H9 (cell line): ENCODE measurements around the gene CALN1. TPM values are rescaled to one million over a fixed set of nuclear protein-coding genes. Genes with fewer than 3 reads are reported as not detected.

Source experiments
- DNase-seq: peaks from one replicate; pipeline ENCODE4 v3.0.0-alpha.2; 2017
- H2AFZ ChIP-seq: one replicate; pipeline ENCODE4 v1.6.1; 2013; ENCODE audit warnings: mild to moderate bottlenecking, low read length, control low read depth, moderate library complexity
- H2AK5ac ChIP-seq: 2 replicates; pipeline ENCODE4 v1.6.1; 2013; ENCODE audit warnings: low read length, control low read depth, mixed read lengths; ENCODE audit not compliant: insufficient read length
- H2BK120ac ChIP-seq: one replicate; pipeline ENCODE4 v1.6.1; 2013; ENCODE audit warnings: low read depth, mild to moderate bottlenecking, low read length, control low read depth, inconsistent platforms; ENCODE audit not compliant: poor library complexity, severe bottlenecking
- H2BK12ac ChIP-seq: 2 replicates; pipeline ENCODE4 v1.6.1; 2013; ENCODE audit warnings: low read length, control low read depth, mixed read lengths, low read depth; ENCODE audit not compliant: insufficient read length
- H2BK15ac ChIP-seq: 2 replicates; pipeline ENCODE4 v1.6.1; 2013; ENCODE audit warnings: low read depth, low read length, control low read depth
- H2BK20ac ChIP-seq: one replicate; pipeline ENCODE4 v1.6.1; 2013; ENCODE audit warnings: low read depth, mild to moderate bottlenecking, low read length, control low read depth, inconsistent platforms; ENCODE audit not compliant: poor library complexity, severe bottlenecking
- H2BK5ac ChIP-seq: 2 replicates; pipeline ENCODE4 v1.6.1; 2013; ENCODE audit warnings: low read length, control low read depth, mixed read lengths; ENCODE audit not compliant: insufficient read length
- H3K14ac ChIP-seq: 2 replicates; pipeline ENCODE4 v1.6.1; 2013; ENCODE audit warnings: low read length, control low read depth; ENCODE audit not compliant: insufficient read depth
- H3K18ac ChIP-seq: 2 replicates; pipeline ENCODE4 v1.6.1; 2013; ENCODE audit warnings: low read depth, mild to moderate bottlenecking, mixed read lengths, low read length, control low read depth; ENCODE audit not compliant: insufficient read length
- H3K23ac ChIP-seq: 2 replicates; pipeline ENCODE4 v1.6.1; 2013; ENCODE audit warnings: low read length, control low read depth, mixed read lengths, low read depth; ENCODE audit not compliant: insufficient read length
- H3K23me2 ChIP-seq: 2 replicates; pipeline ENCODE4 v1.6.1; 2013; ENCODE audit warnings: low read depth, mild to moderate bottlenecking, mixed read lengths, low read length, control low read depth; ENCODE audit not compliant: insufficient read length, poor library complexity, severe bottlenecking
- H3K27ac ChIP-seq: 2 replicates; pipeline ENCODE4 v1.5.1; 2013; ENCODE audit warnings: low read length, control low read depth, mixed read lengths, low read depth; ENCODE audit not compliant: insufficient read length
- H3K27me3 ChIP-seq: 2 replicates; pipeline ENCODE4 v1.6.1; 2013; ENCODE audit warnings: low read length, control low read depth, inconsistent platforms; ENCODE audit not compliant: insufficient read depth
- H3K4ac ChIP-seq: 2 replicates; pipeline ENCODE4 v1.6.1; 2013; ENCODE audit warnings: low read depth, mild to moderate bottlenecking, control low read depth, inconsistent platforms, low read length, moderate library complexity
- H3K4me1 ChIP-seq: 2 replicates; pipeline ENCODE4 v1.6.1; 2013; ENCODE audit warnings: low read length, control low read depth, inconsistent platforms; ENCODE audit not compliant: insufficient read depth
- H3K4me2 ChIP-seq: 2 replicates; pipeline ENCODE4 v1.6.1; 2013; ENCODE audit warnings: low read length, control low read depth, mixed read lengths; ENCODE audit not compliant: insufficient read length, insufficient read depth
- H3K56ac ChIP-seq: 2 replicates; pipeline ENCODE4 v1.6.1; 2013; ENCODE audit warnings: low read depth, mild to moderate bottlenecking, mixed read lengths, low read length, control low read depth; ENCODE audit not compliant: insufficient read length
- H3K79me1 ChIP-seq: 2 replicates; pipeline ENCODE4 v1.6.1; 2013; ENCODE audit warnings: low read depth, mild to moderate bottlenecking, moderate library complexity, low read length, control low read depth, inconsistent platforms; ENCODE audit not compliant: insufficient read depth, poor library complexity, severe bottlenecking
- H3K79me2 ChIP-seq: 2 replicates; pipeline ENCODE4 v1.6.1; 2013; ENCODE audit warnings: low read length, control low read depth, inconsistent platforms; ENCODE audit not compliant: insufficient read depth
- H3K9ac ChIP-seq: 2 replicates; pipeline ENCODE4 v1.6.1; 2013; ENCODE audit warnings: low read length, control low read depth, mixed read lengths; ENCODE audit not compliant: insufficient read length; ENCODE audit errors: extremely low read depth
- H3K9me3 ChIP-seq: one replicate; pipeline ENCODE4 v1.6.1; 2013; ENCODE audit warnings: low read depth, low read length, inconsistent platforms; ENCODE audit not compliant: control insufficient read depth
- H3T11ph ChIP-seq: one replicate; pipeline ENCODE4 v1.6.1; 2013; ENCODE audit warnings: mild to moderate bottlenecking, low read length, control low read depth, inconsistent platforms
- H4K20me1 ChIP-seq: one replicate; pipeline ENCODE4 v1.6.1; 2013; ENCODE audit not compliant: control insufficient read depth, insufficient read length, insufficient read depth
- H4K5ac ChIP-seq: 2 replicates; pipeline ENCODE4 v1.6.1; 2013; ENCODE audit warnings: low read depth, mild to moderate bottlenecking, mixed read lengths, low read length, control low read depth; ENCODE audit not compliant: insufficient read length
- H4K8ac ChIP-seq: replicated peaks from 2 replicates; pipeline ENCODE4 v1.6.1; 2013; ENCODE audit warnings: low read length, control low read depth, mixed read lengths, low read depth; ENCODE audit not compliant: insufficient read length
- H4K91ac ChIP-seq: 2 replicates; pipeline ENCODE4 v1.6.1; 2013; ENCODE audit warnings: low read depth, mild to moderate bottlenecking, moderate library complexity, mixed read lengths, low read length, control low read depth; ENCODE audit not compliant: insufficient read length
- H3K27ac Mint-ChIP-seq, 3 experiments: 2 replicates in 2 of 3; 3 replicates in 1 of 3; pipeline ENCODE4 v1.8.0; 2020 to 2021; ENCODE audit warnings: mixed read lengths in 3 of 3, mild to moderate bottlenecking in 1 of 3, moderate library complexity in 1 of 3
- H3K27me3 Mint-ChIP-seq: 2 replicates; pipeline ENCODE4 v1.8.0; 2021; ENCODE audit warnings: low read depth, mild to moderate bottlenecking, moderate library complexity, mixed read lengths
- H3K36me3 Mint-ChIP-seq, 3 experiments: 2 replicates in 2 of 3; 3 replicates in 1 of 3; pipeline ENCODE4 v1.8.0; 2020 to 2021; ENCODE audit warnings: low read depth in 3 of 3, mixed read lengths in 3 of 3; ENCODE audit not compliant: insufficient read depth in 1 of 3
- H3K4me1 Mint-ChIP-seq, 2 experiments: 2 replicates each; pipeline ENCODE4 v1.8.0; 2020; ENCODE audit warnings: mixed read lengths in 2 of 2
- H3K4me3 Mint-ChIP-seq, 2 experiments: 2 replicates in 1 of 2; 3 replicates in 1 of 2; pipeline ENCODE4 v1.8.0; 2020 to 2021; ENCODE audit warnings: mild to moderate bottlenecking in 2 of 2, mixed read lengths in 2 of 2, moderate library complexity in 1 of 2
- H3K9me3 Mint-ChIP-seq, 2 experiments: 2 replicates in 1 of 2; 3 replicates in 1 of 2; pipeline ENCODE4 v1.8.0; 2020; ENCODE audit warnings: mild to moderate bottlenecking in 2 of 2, mixed read lengths in 2 of 2, moderate library complexity in 1 of 2
- CTCF ChIP-seq: fragments of 200-600 bp; sonication (generic); conservative IDR thresholded peaks from 3 replicates; pipeline ENCODE4 v1.8.0; 2021; ENCODE audit warnings: antibody characterized with exemption, mild to moderate bottlenecking
- WGBS: extraction: QIAGEN DNeasy Blood & Tissue Kit; methylation state at CpG from one replicate; pipeline ENCODE4 v1.1.7; 2013; ENCODE audit warnings: missing lambda C conversion rate, low lambda C conversion rate, mixed read lengths; ENCODE audit not compliant: insufficient read length; ENCODE audit errors: extremely low coverage; 5-methylcytosine and 5-hydroxymethylcytosine counted together
- total RNA-seq: library from RNA; stranded (reverse); gene quantifications from 2 replicates; pipeline ENCODE4 v1.2.1, GENCODE V29; 2021

The CALN1 gene
- total RNA-seq, 1 experiment from 2014 or later: 2.8 TPM

GRCh38 chr7:72170475-72170874 is 241.7 kb downstream of the CALN1 start:
- Histone ChIP-seq H4K91ac (no peak overlapping the region), H3T11ph (no peak overlapping the region), H3K9me3 (no peaks in the 10 kb centered on the region), H3K4me1 (no peaks in the 10 kb centered on the region), H3K4me2 (no peak overlapping the region), H4K5ac (no peak overlapping the region), H3K56ac (no peak overlapping the region), H3K9ac (no peak overlapping the region), H3K4ac (no peak overlapping the region), H2BK15ac (no peak overlapping the region), H2AFZ (no peak overlapping the region), H2BK120ac (no peak overlapping the region), H2BK5ac (no peak overlapping the region), H3K27me3 (no peaks in the 10 kb centered on the region), H2AK5ac (no peak overlapping the region), H2BK20ac (no peak overlapping the region), H4K20me1 (no peaks in the 10 kb centered on the region), H3K79me2 (no peaks in the 10 kb centered on the region), H3K14ac (no peak overlapping the region), H3K23ac (no peak overlapping the region), H4K8ac (no peak overlapping the region), H3K23me2 (no peaks in the 10 kb centered on the region), H3K27ac (no peak overlapping the region), H3K18ac (no peak overlapping the region), H2BK12ac (no peak overlapping the region), H3K79me1 (peaks cover 2% of the 10 kb centered on the region)
- WGBS: no CpG with 5 or more reads among the region's 3 CpGs
- no peak for DNase-seq
- no peak for TF ChIP-seq CTCF
- no peaks in the 10 kb centered on the region; the same call in 1 of the 2 replicates for H3K27me3 Mint-ChIP-seq
- H3K4me3 Mint-ChIP-seq: no peak overlapping the region
- no peaks in the 10 kb centered on the region for H3K4me1 Mint-ChIP-seq
- 0 out of 7 replicates have a peak overlapping the region, but pooled peaks of 1 of the 3 experiments have one; percentile 36 for H3K27ac Mint-ChIP-seq
- H3K36me3 Mint-ChIP-seq: peaks cover 9 to 18% (median 15%) of the 10 kb centered on the region in 3 experiments
- H3K9me3 Mint-ChIP-seq: peaks cover 27 to 28% of the 10 kb centered on the region in 2 experiments
